Testis (tissue), 2 donors: ENCODE measurements around the gene PISD.

ENCODE experiments used
- POLR2A ChIP-seq: fragments of 450-650 bp; IDR thresholded peaks from one replicate; pipeline ENCODE4 v1.6.1; 2017; ENCODE audit warnings: antibody characterized with exemption, mild to moderate bottlenecking, moderate library complexity
- TF ChIP-seq, protein P1 (sequence below), 3 experiments: fragments of 450-650 bp in 2 of 3; fragments of 200-600 bp in 1 of 3; sonication (generic) in 1 of 3; IDR thresholded peaks; one replicate each; pipeline ENCODE4 v1.5.1; 2016 to 2019; ENCODE audit warnings: antibody characterized with exemption in 3 of 3, mild to moderate bottlenecking in 2 of 3, moderate library complexity in 1 of 3

DNA sequence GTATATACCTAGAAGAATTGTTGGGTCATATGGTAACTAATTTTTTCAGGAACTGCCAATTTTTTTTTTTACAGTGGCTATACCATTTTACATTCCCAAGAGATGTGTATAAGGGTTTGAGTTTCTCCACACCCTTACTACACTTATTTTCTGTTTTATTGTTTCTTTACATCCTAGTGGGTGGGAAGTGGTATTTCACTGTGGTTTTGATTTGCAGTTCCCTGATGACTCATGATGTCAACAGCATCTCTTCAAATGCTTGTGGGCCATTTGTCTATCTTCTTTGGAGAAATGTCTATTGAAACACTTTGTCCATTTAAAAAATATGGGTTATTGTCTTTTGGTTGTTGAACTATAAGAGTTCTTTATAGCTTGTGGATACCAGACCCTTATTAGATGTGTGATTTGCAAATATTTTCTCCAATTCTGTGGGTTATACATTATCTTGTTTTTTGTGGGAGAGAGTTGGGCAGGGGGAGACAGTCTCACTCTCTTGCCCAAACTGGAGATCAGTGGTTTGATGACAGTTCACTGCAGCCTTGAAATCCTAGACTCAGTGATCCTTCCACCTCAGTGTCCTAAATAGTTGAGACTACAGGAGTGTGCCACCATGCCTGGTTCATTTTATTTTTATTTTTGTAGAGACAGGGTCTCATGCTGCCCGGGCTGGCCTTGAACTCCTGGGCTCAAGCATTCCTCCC is 30.3 kb upstream of the PISD start:
- TF ChIP-seq, protein P1, sequence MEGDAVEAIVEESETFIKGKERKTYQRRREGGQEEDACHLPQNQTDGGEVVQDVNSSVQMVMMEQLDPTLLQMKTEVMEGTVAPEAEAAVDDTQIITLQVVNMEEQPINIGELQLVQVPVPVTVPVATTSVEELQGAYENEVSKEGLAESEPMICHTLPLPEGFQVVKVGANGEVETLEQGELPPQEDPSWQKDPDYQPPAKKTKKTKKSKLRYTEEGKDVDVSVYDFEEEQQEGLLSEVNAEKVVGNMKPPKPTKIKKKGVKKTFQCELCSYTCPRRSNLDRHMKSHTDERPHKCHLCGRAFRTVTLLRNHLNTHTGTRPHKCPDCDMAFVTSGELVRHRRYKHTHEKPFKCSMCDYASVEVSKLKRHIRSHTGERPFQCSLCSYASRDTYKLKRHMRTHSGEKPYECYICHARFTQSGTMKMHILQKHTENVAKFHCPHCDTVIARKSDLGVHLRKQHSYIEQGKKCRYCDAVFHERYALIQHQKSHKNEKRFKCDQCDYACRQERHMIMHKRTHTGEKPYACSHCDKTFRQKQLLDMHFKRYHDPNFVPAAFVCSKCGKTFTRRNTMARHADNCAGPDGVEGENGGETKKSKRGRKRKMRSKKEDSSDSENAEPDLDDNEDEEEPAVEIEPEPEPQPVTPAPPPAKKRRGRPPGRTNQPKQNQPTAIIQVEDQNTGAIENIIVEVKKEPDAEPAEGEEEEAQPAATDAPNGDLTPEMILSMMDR (IDR thresholded peaks at IDR 0.05): no peak
- TF ChIP-seq POLR2A: no peak
